ENCODE data around the gene FGG.

DNA sequence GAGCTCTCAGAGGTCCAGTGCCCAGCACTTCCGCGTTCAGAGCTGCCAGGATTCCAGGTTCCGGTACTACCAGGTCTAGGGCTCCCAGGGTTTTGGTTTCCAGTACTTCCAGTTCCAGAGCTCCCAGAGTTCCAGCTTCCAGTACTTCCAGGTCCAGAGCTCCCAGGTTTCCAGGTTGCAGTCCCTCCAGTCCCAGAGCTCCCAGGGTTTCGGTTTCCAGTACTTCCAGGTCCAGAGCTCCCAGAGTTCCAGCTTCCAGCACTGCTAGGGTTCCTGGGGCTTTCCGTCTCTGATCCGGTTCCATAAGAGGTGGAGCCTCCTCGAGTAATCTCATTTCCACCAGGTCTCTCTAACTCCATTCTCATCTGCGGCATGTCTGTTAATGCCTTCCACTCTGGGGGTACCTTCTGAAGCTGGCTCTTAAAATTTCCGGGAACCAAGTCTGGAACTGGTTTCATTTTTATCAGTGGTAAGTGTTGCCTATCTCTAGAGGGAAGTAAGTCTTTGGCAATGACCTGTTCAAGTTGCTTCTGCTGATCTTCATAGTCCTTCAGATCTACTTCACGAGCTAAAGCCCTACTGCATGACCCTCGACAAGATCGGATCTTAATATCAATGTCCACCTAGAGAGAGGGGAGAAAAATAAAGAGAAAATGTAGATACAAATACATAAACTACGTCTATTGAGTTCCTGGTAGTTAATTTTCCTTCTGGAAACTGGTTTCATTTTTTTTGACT, 26.0 kb downstream of the FGG start:
- TF ChIP-seq, protein P1, sequence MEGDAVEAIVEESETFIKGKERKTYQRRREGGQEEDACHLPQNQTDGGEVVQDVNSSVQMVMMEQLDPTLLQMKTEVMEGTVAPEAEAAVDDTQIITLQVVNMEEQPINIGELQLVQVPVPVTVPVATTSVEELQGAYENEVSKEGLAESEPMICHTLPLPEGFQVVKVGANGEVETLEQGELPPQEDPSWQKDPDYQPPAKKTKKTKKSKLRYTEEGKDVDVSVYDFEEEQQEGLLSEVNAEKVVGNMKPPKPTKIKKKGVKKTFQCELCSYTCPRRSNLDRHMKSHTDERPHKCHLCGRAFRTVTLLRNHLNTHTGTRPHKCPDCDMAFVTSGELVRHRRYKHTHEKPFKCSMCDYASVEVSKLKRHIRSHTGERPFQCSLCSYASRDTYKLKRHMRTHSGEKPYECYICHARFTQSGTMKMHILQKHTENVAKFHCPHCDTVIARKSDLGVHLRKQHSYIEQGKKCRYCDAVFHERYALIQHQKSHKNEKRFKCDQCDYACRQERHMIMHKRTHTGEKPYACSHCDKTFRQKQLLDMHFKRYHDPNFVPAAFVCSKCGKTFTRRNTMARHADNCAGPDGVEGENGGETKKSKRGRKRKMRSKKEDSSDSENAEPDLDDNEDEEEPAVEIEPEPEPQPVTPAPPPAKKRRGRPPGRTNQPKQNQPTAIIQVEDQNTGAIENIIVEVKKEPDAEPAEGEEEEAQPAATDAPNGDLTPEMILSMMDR (IDR thresholded peaks at IDR 0.05), result no peak
- TF ChIP-seq ZFX (IDR thresholded peaks at IDR 0.05; ENCODE audit: borderline replicate concordance), result no peak

All from 22Rv1 (cell line).